Hypothalamus (tissue), 51 donors: ENCODE results near the gene C1QL3.

Experiments used
- DNase-seq, 51 donors: peaks; one replicate each; lab custom pipeline; 2025; lab: John Stamatoyannopoulos, UW

Gene C1QL3

GRCh38 chr10:16521311-16522016, at the start of gene C1QL3:
C1QL3 (minus strand) TSS chr10:16521879; CDS start chr10:16521065, 814 bp downstream.
- peak in 1 of 51 donors; percentile 60 for DNase-seq

- DNase-seq, result no peak
Measured at GRCh38 chr10:16570731-16571130, 49.1 kb upstream of the C1QL3 start.

GRCh38 chr10:16566202-16566805, 44.6 kb upstream of the C1QL3 start:
- no peak for DNase-seq

GRCh38 chr10:16565604-16566003, 43.9 kb upstream of the C1QL3 start:
- no peak for DNase-seq

GRCh38 chr10:16562891-16563290, 41.2 kb upstream of the C1QL3 start:
- no peak for DNase-seq

- no peak for DNase-seq
Measured at GRCh38 chr10:16559236-16559773, 37.6 kb upstream of the C1QL3 start.

- no peak for DNase-seq
Measured at GRCh38 chr10:16547973-16548372, 26.3 kb upstream of the C1QL3 start.

- peak in 1 of 51 donors; percentile 2 for DNase-seq
Measured at GRCh38 chr10:16545116-16545736, 23.5 kb upstream of the C1QL3 start.

GRCh38 chr10:16544591-16544990, 22.9 kb upstream of the C1QL3 start:
- DNase-seq, result no peak

GRCh38 chr10:16544099-16544498, 22.4 kb upstream of the C1QL3 start:
- DNase-seq, result no peak

- no peak for DNase-seq
Measured at GRCh38 chr10:16536155-16536554, 14.5 kb upstream of the C1QL3 start.

- DNase-seq, result no peak
Measured at GRCh38 chr10:16529853-16530252, 8.2 kb upstream of the C1QL3 start.

GRCh38 chr10:16527452-16527851, 5.8 kb upstream of the C1QL3 start:
- no peak for DNase-seq

- DNase-seq, result no peak
Measured at GRCh38 chr10:16520900-16521299, 779 bp downstream of the C1QL3 start.

GRCh38 chr10:16519908-16520861, 1.5 kb downstream of the C1QL3 start:
- no peak for DNase-seq

GRCh38 chr10:16519250-16519907, 2.3 kb downstream of the C1QL3 start:
- no peak for DNase-seq

- DNase-seq, result no peak
Measured at GRCh38 chr10:16518822-16519221, 2.9 kb downstream of the C1QL3 start.

GRCh38 chr10:16510843-16511242, 10.8 kb downstream of the C1QL3 start:
- no peak for DNase-seq

- DNase-seq, result no peak
Measured at GRCh38 chr10:16509996-16510395, 11.7 kb downstream of the C1QL3 start.

- DNase-seq, result no peak
Measured at GRCh38 chr10:16505161-16505560, 16.5 kb downstream of the C1QL3 start.
